Body of pancreas (tissue), 4 donors: ENCODE results near the gene PTPRA. TPM values are rescaled to one million over a fixed set of nuclear protein-coding genes. Genes with fewer than 3 reads are reported as not detected.
A peak's percentile ranks its signal among the peaks of the same experiment; 100 is the strongest.
"Not testable (repeated sequence)": the region's sequence is repeated elsewhere in the genome, so short reads cannot be mapped to it uniquely, and the experiment has no call there.

ENCODE experiments used
- ATAC-seq: fragments of 150-250 bp; one replicate; pipeline ENCODE4 v1.9.1; 2016
- DNase-seq, 4 donors: peaks; one replicate each; pipeline ENCODE4 v3.0.0-alpha.2; 2019
- H3K27ac ChIP-seq, 4 donors: fragments of 200-600 bp; sonication (generic); 1 replicate in 3 of 4; 2 replicates in 1 of 4; pipeline versions ENCODE4 v1.5.1 to v1.6.1; 2016 to 2019; ENCODE audit warnings: mild to moderate bottlenecking in 1 of 4, mixed read lengths in 1 of 4, moderate library complexity in 1 of 4
- H3K27me3 ChIP-seq, 2 donors: fragments of 200-600 bp; sonication (generic); one replicate each; pipeline ENCODE4 v1.6.0; 2016; ENCODE audit warnings: mild to moderate bottlenecking in 1 of 2
- H3K36me3 ChIP-seq, 2 donors: fragments of 200-600 bp; sonication (generic); replicated peaks in 1 of 2; 2 replicates each; pipeline ENCODE4 v1.5.1; 2016; ENCODE audit warnings: low read depth in 2 of 2; ENCODE audit not compliant: insufficient read depth in 1 of 2
- H3K4me1 ChIP-seq: fragments of 200-600 bp; sonication (generic); one replicate; pipeline ENCODE4 v1.6.0; 2016
- H3K4me3 ChIP-seq, 2 donors: fragments of 200-600 bp; sonication (generic); 1 replicate in 1 of 2; 2 replicates in 1 of 2; pipeline ENCODE4 v1.5.1; 2016 to 2019
- H3K9me3 ChIP-seq, 3 donors: fragments of 200-600 bp; sonication (generic); 1 replicate in 2 of 3; 2 replicates in 1 of 3; pipeline ENCODE4 v1.5.1; 2016
- POLR2A ChIP-seq, 3 donors: fragments of 450-650 bp; IDR thresholded peaks; one replicate each; pipeline ENCODE4 v1.6.1; 2016; ENCODE audit warnings: antibody characterized with exemption in 3 of 3, mild to moderate bottlenecking in 2 of 3
- WGBS, 2 donors: methylation state at CpG; one replicate each; pipeline ENCODE4 v1.1.5; 2017; 5-methylcytosine and 5-hydroxymethylcytosine counted together
- intact Hi-C: fragments of 100-400 bp; cut with DNase I; formaldehyde crosslinking; loops from one replicate; pipeline ENCODE4 v1.15.1; 2023
- total RNA-seq, 2 donors: library from RNA; depleted of rRNA; stranded (reverse); fragments of >200 nt; gene quantifications; one replicate each; pipeline ENCODE4 v1.1.0, GENCODE V29; 2016
- TF ChIP-seq, protein P1 (sequence below), 7 experiments: fragments of 450-650 bp in 4 of 7; fragments of 200-600 bp in 3 of 7; sonication (generic) in 3 of 7; IDR thresholded peaks; one replicate each; pipeline ENCODE4 v1.5.1; 2016 to 2019; ENCODE audit warnings: antibody characterized with exemption in 7 of 7

The PTPRA gene
- total RNA-seq, 2 donors from 2014 or later: 22.3 to 24.1 TPM

GRCh38 chr20:3074812-3075211 lies 201.5 kb downstream of the PTPRA start:
- peaks cover 12% of the 10 kb centered on the region for H3K4me1 ChIP-seq
- H3K36me3 ChIP-seq: no peaks in the 10 kb centered on the region
- TF ChIP-seq, protein P1, sequence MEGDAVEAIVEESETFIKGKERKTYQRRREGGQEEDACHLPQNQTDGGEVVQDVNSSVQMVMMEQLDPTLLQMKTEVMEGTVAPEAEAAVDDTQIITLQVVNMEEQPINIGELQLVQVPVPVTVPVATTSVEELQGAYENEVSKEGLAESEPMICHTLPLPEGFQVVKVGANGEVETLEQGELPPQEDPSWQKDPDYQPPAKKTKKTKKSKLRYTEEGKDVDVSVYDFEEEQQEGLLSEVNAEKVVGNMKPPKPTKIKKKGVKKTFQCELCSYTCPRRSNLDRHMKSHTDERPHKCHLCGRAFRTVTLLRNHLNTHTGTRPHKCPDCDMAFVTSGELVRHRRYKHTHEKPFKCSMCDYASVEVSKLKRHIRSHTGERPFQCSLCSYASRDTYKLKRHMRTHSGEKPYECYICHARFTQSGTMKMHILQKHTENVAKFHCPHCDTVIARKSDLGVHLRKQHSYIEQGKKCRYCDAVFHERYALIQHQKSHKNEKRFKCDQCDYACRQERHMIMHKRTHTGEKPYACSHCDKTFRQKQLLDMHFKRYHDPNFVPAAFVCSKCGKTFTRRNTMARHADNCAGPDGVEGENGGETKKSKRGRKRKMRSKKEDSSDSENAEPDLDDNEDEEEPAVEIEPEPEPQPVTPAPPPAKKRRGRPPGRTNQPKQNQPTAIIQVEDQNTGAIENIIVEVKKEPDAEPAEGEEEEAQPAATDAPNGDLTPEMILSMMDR (IDR thresholded peaks at IDR 0.05): no peak
- TF ChIP-seq POLR2A (IDR thresholded peaks at IDR 0.05): no peak
- intact Hi-C loops: no loop called here
- no peaks in the 10 kb centered on the region for H3K9me3 ChIP-seq
- 53 to 69% methylated on average over 6 of the region's 6 CpGs for WGBS, 2 donors
- DNase-seq (no peak), ATAC-seq (no peak)
- H3K27me3 ChIP-seq: peaks cover 0 to 15% of the 10 kb centered on the region in 2 donors
- H3K27ac ChIP-seq: no peak overlapping the region
- no peak overlapping the region for H3K4me3 ChIP-seq

GRCh38 chr20:3075315-3075714 lies 202.0 kb downstream of the PTPRA start:
- peaks cover 0 to 15% of the 10 kb centered on the region in 2 donors for H3K27me3 ChIP-seq
- H3K36me3 ChIP-seq, H3K4me3 ChIP-seq, ATAC-seq, H3K9me3 ChIP-seq, H3K27ac ChIP-seq, intact Hi-C loops, DNase-seq: not testable (repeated sequence)
- 70 to 75% methylated on average over 6 of the region's 6 CpGs for WGBS, 2 donors
- peaks cover 12% of the 10 kb centered on the region for H3K4me1 ChIP-seq

DNA sequence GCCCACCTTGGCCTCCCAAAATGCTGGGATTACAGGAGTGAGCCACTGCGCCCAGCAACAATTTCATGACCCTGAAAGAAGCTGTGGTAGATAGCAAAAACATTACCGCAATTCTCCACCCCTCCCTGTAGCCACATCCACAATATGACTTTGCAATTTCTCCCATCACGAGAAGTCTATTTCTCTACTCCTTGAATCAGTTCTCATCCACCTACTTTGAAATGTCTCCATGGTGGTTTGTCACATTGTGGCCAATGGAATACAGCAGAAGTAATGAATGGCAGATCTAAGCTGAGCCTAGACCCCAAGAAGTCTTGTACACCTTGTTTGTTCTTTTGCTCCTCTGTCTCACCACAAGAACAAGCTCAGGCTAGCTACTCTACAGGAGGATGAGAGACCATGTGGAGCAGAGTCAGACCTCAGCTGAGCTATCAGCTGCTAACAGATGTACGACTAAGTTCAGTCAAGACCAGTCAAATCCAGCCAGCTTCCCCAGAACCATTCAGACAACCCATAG lies 204.4 kb downstream of the PTPRA start:
- 72 to 81% methylated on average over 4 of the region's 4 CpGs for WGBS, 2 donors
- H3K27ac ChIP-seq: no peak overlapping the region
- ATAC-seq: no peak

GRCh38 chr20:3080939-3081388 lies 207.7 kb downstream of the PTPRA start:
- H3K27me3 ChIP-seq: no peaks in the 10 kb centered on the region

More for the DNA sequence above, 204.4 kb downstream of the PTPRA start:
- intact Hi-C loops: no loop called here
- DNase-seq: no peak
- TF ChIP-seq POLR2A (IDR thresholded peaks at IDR 0.05): no peak
- TF ChIP-seq, protein P1 (IDR thresholded peaks at IDR 0.05): no peak
- H3K9me3 ChIP-seq: no peaks in the 10 kb centered on the region
- peaks cover 5% of the 10 kb centered on the region for H3K4me1 ChIP-seq
- H3K36me3 ChIP-seq: no peaks in the 10 kb centered on the region
- peaks cover 0 to under 1% of the 10 kb centered on the region in 2 donors for H3K27me3 ChIP-seq
- no peak overlapping the region for H3K4me3 ChIP-seq

DNA sequence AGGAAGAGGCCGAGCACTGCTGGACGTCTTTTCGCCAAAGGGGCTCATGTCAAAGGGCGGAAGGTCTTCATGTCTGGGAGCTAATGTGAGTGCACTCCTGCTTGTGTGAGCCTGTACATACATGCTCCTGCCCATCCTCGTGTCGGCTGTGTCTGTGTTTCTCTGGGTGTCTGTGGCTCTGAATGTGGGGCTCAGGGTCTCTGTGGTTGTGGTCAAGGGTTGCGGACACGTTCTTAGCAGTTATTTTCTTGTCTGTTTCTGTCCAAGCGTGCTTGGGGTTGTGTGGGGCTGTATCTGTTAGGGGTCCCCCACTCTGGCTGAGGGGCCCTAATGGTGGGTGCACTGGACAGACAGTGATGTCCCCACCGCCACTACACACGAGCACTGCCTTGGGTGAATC lies 208.4 kb downstream of the PTPRA start:
- H3K4me3 ChIP-seq: no peak overlapping the region
- TF ChIP-seq, protein P1 (IDR thresholded peaks at IDR 0.05): no peak
- no peak for TF ChIP-seq POLR2A (IDR thresholded peaks at IDR 0.05)
- H3K4me1 ChIP-seq: peaks cover 10% of the 10 kb centered on the region
- no peaks in the 10 kb centered on the region for H3K9me3 ChIP-seq
- H3K27ac ChIP-seq: no peak overlapping the region
- ATAC-seq: no peak
- DNase-seq: no peak
- WGBS, 2 donors: 91% methylated on average over 5 to 11 of the region's 11 CpGs
- intact Hi-C loops: no loop called here
- H3K36me3 ChIP-seq: no peaks in the 10 kb centered on the region
- H3K27me3 ChIP-seq: no peaks in the 10 kb centered on the region

More at GRCh38 chr20:3080939-3081388, 207.7 kb downstream of the PTPRA start:
- Histone ChIP-seq H3K27ac (no peak overlapping the region), H3K36me3 (no peaks in the 10 kb centered on the region), H3K9me3 (no peaks in the 10 kb centered on the region), H3K4me1 (peaks cover 10% of the 10 kb centered on the region), H3K4me3 (no peak overlapping the region)
- intact Hi-C loops: no loop called here
- no peak for TF ChIP-seq POLR2A (IDR thresholded peaks at IDR 0.05)
- TF ChIP-seq, protein P1 (IDR thresholded peaks at IDR 0.05): no peak
- WGBS, 2 donors: 36 to 48% methylated on average over 4 to 6 of the region's 6 CpGs
- ATAC-seq (no peak), DNase-seq (peak; percentile 23 to 63 (median 30))
